Ishikawa (cell line): ENCODE measurements around the gene DLST.

Experiments
- CEBPB ChIP-seq: IDR thresholded peaks from 2 replicates; pipeline ENCODE4 v1.6.1; 2012
- CREB1 ChIP-seq: IDR thresholded peaks from 2 replicates; pipeline ENCODE4 v1.6.1; 2012; ENCODE audit warnings: low read depth
- EGR1 ChIP-seq: IDR thresholded peaks from 2 replicates; pipeline ENCODE4 v1.6.1; 2012
- EP300 ChIP-seq: IDR thresholded peaks from 2 replicates; pipeline ENCODE4 v1.6.1; 2012; ENCODE audit warnings: borderline replicate concordance
- FOXM1 ChIP-seq: IDR thresholded peaks from 2 replicates; pipeline ENCODE4 v1.6.1; 2012; ENCODE audit warnings: low read depth, borderline replicate concordance
- MAX ChIP-seq: IDR thresholded peaks from 2 replicates; pipeline ENCODE4 v1.6.1; 2012
- RAD21 ChIP-seq: IDR thresholded peaks from 2 replicates; pipeline ENCODE4 v1.6.1; 2012; ENCODE audit warnings: low read depth
- REST ChIP-seq: IDR thresholded peaks from 2 replicates; pipeline ENCODE4 v1.6.1; 2012; ENCODE audit warnings: low read depth, mild to moderate bottlenecking
- TAF1 ChIP-seq: IDR thresholded peaks from 2 replicates; pipeline ENCODE4 v1.6.1; 2012; ENCODE audit warnings: low read depth, mild to moderate bottlenecking
- TCF12 ChIP-seq: IDR thresholded peaks from 2 replicates; pipeline ENCODE4 v1.6.1; 2012; ENCODE audit warnings: low read depth
- TEAD4 ChIP-seq: IDR thresholded peaks from 2 replicates; pipeline ENCODE4 v1.6.1; 2012
- YY1 ChIP-seq: IDR thresholded peaks from 2 replicates; pipeline ENCODE4 v1.6.1; 2012; ENCODE audit warnings: low read depth
- ZBTB7A ChIP-seq: IDR thresholded peaks from 2 replicates; pipeline ENCODE4 v1.6.1; 2012; ENCODE audit warnings: low read depth

GRCh38 chr14:74861734-74862090 is 20.0 kb upstream of the DLST start:
- TF ChIP-seq REST, result no peak
- no peak for TF ChIP-seq EGR1
- TF ChIP-seq TAF1, result no peak
- TF ChIP-seq EP300, result no peak
- no peak for TF ChIP-seq MAX
- TF ChIP-seq YY1, result no peak
- TF ChIP-seq RAD21, result no peak
- TF ChIP-seq CEBPB, result no peak; the same call in 1 of the 2 replicates
- no peak for TF ChIP-seq TEAD4
- TF ChIP-seq CREB1, result no peak
- TF ChIP-seq ZBTB7A, result no peak
- no peak for TF ChIP-seq TCF12
- no peak for TF ChIP-seq FOXM1
